ENCODE results near the gene CCDC97.

CCDC97 gene

DNA sequence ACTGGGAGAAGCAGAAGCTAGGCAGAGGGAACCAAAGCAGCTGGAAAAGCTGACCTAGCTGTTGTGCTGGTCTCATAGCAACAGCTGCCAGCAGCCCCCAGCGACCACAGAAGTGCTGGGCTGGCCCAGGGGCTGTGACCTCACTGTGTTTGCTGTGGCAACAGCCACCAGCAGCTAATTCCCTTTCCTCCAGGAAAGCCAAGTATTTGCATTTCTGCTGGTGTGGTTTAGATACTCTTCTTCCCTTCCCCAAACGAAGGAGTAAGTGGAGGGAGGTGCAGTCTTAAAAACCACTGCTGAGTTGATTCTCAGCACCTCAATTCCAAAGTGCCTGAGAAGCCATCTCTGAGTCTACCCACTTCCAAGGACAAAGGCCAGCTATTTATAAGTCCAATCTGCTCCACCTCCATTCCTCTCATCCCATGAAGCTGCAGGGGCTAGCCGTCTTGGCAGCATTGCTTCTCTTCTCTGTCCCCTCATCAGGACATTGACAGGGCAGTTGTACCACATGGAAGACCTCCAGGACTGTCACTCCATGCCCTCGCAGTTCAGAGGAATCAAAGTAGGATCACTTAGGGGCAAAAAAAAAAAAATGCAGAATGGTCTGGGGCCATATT is 11.5 kb upstream of the CCDC97 start:
- no peak for DNase-seq (ENCODE audit: low spot score)

DNA sequence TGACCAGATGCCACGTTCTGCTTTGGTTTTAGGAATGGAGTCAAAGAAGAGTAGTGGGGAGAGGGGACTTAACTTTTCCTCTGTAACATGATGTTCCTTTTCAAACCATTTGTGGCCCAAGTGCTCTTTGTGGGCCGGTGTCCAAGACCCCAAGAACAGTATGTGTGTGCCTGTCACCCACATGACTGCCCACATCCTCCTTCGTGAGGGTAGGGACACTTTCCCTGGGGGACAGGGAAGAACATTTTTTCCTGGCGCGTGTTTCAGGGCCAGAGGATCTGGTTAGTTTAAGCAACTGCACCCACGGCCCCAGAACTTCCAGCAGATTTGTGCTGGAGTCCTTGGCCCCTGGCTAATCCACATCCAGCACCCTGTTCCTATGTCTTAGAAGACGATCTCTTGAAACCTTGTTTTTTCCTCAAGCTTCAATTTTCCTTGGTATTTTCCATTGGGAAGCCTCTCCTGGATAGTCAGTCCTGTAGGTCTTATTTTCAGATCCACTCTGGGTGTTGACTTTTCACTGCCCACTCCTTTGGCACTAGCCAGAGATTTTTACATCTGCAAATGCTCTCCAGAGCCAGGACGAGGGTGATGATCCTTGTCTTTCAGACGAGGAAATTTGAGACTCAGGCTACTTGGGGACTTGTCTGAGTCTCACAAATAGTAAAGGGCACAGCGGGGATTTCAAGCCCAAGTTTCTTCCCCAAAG is 10.8 kb upstream of the CCDC97 start:
- DNase-seq (ENCODE audit: low spot score) (no peak), FAIRE-seq (no peak)

More for the DNA sequence above, 11.5 kb upstream of the CCDC97 start:
- no peak for FAIRE-seq

DNA sequence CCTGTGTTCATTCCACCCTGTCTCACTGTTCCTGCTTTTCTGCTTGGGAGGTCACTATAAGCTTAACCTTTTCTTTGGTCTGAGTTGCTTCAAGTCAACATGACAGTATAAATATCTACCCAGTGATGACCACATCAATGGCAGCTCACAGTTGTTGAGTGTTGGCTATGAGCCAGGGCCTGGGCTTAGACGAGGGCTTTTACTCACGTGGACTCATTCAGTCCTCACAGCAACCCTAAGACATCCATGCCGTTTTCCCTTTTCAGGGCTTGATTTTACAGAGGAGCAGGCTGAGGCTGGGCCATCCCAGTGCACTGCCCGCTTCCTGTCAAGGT is 10.2 kb upstream of the CCDC97 start:
- DNase-seq (ENCODE audit: low spot score) (no peak), FAIRE-seq (no peak)

DNA sequence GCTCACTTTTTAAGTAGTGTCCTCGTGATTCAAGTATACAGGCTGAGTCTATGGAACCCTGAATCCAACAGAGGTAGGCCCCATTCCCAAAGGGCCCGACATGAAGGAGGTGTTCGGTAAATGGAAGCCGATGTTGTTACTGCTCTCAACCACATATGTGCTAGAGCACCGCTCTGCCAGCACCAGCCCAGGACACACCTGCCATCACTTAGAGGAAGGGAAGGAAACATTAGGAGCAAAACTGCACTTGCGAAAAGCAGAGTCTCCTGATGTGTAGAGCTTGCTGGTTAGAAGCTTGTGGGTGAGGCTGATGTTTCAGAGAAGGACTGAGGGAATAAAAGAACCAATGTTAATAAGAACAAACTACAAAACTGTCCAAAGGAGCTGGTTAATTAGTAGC is 9.4 kb upstream of the CCDC97 start:
- FAIRE-seq (no peak), DNase-seq (ENCODE audit: low spot score) (no peak)

DNA sequence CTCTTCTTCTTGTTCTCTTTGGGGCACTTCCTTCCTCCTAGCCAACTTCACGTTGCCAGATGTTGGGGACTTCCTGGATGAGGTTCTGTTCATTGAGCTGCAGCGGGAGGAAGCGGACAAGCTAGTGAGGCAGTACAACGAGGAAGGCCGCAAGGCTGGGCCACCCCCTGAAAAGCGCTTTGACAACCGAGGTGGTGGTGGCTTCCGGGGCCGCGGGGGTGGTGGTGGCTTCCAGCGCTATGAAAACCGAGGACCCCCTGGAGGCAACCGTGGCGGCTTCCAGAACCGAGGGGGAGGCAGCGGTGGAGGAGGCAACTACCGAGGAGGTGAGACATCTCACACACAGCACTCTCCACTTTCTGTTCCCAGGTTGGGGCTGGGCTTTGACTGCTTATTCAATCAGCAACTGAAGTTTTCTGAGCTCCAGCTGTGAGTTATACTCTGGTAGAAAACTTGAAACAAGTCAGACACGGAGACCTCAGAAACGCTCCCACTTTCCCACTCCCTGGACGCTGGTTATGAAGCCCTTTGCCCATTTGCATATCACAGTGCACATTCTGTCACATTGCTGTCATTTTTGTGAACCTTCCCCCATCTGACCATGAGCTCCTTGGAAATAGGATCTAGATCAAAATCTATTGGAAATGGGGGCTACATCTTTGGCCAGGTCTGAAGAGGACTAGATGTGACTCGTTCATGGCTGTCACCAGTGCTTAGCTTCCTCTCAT is 7.2 kb upstream of the CCDC97 start:
- FAIRE-seq (no peak), DNase-seq (ENCODE audit: low spot score) (no peak)

DNA sequence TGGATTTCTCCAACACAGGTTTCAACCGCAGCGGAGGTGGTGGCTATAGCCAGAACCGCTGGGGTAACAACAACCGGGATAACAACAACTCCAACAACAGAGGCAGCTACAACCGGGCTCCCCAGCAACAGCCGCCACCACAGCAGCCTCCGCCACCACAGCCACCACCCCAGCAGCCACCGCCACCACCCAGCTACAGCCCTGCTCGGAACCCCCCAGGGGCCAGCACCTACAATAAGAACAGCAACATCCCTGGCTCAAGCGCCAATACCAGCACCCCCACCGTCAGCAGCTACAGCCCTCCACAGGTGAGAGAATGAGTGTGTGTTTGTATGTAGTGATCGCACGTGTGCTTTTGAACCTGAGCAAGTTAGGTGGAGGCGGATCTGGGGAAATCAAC is 6.0 kb upstream of the CCDC97 start:
- no peak for DNase-seq (ENCODE audit: low spot score)
- no peak for FAIRE-seq

DNA sequence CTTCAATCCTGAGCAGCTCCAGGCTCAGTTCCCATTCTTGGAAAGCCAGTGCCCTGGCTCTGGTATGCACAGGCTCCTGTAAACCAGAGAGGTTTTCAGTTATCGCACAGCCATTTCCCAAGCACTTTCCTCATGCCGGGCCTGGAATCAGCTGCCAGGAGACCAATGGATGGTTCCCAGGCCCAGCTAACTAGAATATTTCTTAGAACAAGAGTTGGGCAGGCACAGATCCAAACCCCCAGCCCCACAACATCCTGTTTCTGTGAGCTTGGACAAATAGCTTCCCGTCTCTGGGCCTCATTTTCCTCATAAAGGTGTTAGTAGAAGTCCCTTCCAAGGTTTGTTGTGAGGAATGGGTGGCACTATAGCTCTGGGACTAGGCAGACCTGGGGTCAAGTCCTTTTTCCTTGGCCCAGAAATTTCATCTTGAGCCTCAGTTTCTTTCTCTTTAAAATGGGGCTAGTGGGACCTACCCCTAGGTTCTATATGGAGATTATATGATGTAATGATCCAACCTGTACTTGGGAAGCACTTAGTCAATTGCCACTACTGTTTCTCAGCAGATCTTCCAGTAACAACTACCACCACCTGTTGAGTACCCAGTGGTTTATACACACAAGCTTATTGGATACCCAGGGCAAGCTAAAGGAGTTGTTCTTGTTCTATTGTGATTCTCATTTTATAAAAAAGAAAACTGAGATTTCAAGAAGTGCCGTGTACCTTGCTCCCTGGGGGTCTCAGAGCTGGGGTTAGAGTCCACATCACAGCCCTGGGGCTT is 5.1 kb upstream of the CCDC97 start:
- FAIRE-seq (no peak), DNase-seq (ENCODE audit: low spot score) (no peak)

DNA sequence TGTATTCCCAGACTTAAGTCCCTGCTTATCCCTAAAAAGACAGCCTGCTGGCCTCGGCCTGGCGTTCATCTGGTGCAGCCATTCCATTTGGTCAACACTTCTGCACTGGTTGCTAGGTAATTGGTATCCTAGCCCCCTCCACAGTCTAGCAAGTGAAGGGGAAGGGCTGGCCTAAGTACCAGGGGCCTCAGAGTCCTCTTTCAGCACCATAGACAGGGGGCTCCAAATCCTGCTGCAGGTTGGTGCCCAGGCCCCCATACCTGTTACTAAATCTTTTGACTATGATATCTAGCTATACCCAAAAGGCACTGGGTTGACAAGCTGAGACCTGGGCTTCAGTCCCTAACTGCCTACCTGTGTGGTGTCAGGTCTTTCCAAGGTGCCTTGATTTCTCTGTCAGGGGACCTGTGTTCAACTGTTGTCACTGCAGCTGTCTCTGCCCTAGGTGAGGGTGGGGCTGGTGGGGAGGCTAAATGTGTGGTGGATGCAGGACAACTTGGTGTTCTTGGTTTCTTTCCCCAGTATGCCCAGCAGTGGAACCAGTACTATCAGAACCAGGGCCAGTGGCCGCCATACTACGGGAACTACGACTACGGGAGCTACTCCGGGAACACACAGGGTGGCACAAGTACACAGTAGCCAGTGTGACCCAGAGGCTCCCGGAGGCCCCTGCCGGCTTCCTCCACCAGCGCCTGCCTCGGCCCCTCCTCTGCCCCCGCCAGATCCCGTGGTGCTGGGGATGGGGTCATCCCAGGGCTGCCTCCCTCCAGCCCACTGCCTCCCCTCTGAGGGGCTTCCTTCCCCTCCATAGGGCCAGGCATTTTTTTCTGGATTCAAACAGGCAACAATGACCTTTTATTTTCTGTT is 3.8 kb upstream of the CCDC97 start:
- DNase-seq (ENCODE audit: low spot score): no peak
- FAIRE-seq: no peak

DNA sequence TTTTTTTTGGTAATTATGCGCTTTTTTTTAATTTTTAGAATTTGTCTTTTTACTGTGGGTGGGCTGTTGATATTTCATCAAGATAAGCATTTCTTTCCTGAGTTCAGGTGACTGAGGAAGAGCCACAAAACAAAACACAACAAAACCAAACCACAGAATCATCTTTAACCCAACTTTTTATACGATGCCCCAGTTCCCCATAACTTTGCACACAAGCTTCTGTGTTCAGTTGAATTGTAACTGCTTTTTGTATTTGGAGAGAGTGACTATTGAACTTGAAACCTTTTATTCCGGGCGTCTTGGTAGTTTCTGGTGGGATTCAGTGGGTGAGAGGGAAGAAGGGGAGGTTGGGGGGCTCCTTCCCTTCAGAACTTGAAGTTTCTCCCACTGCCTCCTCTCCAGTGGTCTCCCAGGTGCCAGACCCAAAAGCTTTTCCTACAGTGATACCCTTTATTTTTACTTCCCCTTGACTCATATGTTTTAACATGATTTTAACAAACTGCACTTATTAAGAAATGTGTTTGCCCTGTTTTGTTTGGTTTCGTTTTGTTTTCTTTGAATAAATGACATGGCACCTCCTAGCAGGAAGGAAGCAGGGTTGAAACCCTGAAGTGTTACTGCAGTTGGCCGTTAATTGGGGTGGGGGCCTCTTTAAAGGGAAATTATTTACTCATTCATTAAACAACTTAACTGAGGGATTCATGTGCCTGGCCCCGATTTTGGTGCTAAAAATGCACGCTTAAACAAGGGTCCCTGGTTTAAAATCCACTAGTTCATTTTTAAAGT is 2.7 kb upstream of the CCDC97 start:
- DNase-seq (ENCODE audit: low spot score): no peak
- no peak for FAIRE-seq

DNA sequence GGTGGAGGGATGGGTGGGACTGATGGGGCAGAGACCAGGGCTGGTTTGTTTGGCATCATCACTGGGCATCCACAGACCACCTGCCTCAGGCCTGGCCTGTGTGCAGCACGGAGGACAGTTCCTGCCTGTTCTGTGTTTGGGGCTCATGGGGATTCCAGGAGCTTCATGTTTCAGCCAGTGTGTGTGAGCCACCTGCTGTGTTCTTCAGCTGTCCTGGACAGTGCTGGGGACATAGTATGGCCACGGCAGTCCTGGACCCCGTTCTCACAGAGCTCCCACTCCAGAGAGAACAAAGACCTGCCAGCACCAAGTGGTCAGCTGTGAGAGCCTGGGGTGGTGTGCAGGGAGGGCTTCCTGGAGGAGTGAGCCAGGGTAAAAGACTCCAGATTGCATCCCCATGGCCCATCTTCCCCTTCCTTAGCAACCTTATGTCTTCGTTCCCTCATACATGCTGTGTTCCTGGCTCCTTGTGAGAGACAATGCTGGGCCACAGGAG is 2.0 kb upstream of the CCDC97 start:
- FAIRE-seq: no peak
- no peak for DNase-seq (ENCODE audit: low spot score)

DNA sequence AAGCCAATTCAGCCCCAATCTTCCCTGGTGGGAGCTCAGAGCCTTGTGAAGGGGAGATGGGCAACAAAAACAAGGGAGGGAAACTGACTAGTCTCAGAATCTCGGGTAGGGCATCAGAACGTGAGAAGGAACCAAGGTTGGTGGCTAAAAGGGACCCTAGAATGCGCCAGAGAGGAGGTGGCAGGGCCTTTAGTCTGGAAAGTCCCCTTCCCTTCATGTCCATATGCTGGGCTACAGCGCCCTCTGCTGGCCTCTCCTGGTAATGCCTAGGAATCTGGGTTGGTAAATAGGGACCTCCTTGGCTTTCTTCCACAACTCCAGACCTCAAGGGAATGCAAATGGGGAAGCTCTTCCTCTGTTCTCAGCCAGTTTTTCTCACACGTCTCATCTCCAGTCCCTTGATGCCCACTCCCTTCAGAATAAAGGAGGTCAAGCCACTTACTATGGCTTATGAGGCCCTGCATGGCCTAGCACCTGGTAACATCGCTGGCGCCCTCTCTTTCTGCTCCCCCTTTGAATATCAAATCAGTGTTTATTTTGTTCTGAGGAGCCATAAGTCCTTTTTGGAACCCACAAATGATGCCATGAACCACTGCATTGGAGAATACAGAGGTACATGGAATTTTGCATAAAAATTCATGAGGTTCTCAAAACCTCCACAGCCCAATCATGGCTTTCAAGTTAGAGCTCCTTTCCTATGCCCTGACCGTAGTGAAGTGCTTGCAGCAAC is 1.4 kb upstream of the CCDC97 start:
- no peak for FAIRE-seq
- peak; percentile 75 for DNase-seq (ENCODE audit: low spot score)

DNA sequence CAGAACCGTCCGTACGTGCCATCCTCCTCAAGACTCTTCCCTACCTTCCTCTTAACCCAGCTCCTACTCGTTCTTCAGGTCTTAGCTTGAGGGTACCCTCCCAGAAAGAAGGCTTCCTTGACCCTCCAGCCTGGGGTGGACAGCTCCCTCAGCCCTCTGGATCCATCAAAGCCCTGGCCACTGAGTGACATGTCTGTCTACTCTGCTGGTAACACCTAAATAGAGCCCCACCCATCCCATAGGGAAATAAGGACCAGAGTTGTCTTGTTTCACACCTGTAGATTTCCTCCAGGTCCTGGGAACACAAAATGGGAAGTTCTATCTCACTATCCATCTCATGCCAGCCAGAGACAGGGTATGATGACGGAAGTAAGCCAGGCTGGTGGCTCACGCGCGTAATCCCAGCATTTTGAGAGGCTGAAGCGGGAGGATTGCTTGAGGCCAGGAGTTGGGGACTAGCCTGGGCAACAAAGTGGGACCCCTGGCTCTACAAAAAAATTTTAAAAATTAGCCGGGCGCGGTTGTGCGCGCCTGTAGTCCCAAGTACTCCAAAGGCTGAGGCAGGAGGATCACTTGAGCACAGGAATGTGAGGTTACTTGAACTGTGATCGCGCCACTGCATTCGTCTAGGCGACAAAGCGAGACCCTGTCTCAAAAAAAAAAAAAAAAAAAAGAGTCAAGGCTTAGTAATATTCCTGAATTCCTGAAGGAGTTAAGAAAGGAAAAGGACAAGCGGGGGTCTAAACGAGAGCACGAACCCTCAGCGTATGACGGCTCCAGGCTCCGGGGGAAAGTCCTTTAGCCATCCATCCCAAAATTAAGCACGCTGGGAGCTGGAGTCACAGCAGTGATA is 566 bp upstream of the CCDC97 start:
- DNase-seq (ENCODE audit: low spot score) (no peak), FAIRE-seq (no peak)

DNA sequence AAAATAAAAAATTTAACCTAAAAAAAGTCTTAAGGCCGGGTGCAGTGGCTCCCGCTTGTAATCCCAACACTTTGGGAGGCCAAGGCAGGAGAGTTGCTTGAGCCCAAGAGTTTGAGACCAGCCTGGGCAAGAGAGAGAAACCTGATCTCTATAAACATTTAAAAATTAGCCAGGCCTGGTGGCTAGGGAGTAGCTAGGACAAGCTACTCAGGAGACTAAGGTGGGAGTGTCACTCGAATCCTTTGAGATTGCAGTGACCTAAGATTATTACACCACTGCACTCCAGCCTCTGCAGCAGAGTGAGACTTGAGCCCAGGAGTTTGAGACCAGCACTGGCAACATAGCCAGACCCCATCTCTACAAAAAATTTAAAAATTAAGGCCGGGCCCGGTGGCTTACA is 1.1 kb downstream of the CCDC97 start:
- FAIRE-seq (no peak), DNase-seq (ENCODE audit: low spot score) (no peak)

DNA sequence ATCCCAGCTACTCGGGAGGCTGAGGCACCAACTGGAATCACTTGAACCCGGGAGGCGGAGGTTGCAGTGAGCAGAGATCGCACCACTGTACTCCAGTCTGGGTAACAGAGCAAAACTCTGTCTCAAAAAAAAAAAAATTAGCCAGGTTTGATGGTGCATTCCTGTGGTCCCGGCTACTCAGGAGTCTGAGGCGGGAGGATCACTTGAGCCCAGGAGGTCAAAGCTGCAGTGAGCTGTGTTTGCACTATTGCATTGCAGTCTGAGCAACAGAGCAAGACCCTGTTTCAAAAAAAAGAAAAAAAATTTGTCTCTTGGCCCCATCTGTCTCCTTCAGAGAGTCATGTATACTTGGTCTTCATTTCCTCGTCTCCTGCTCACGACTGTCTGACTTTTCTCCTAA is 1.6 kb downstream of the CCDC97 start:
- DNase-seq (ENCODE audit: low spot score): no peak
- no peak for FAIRE-seq

DNA sequence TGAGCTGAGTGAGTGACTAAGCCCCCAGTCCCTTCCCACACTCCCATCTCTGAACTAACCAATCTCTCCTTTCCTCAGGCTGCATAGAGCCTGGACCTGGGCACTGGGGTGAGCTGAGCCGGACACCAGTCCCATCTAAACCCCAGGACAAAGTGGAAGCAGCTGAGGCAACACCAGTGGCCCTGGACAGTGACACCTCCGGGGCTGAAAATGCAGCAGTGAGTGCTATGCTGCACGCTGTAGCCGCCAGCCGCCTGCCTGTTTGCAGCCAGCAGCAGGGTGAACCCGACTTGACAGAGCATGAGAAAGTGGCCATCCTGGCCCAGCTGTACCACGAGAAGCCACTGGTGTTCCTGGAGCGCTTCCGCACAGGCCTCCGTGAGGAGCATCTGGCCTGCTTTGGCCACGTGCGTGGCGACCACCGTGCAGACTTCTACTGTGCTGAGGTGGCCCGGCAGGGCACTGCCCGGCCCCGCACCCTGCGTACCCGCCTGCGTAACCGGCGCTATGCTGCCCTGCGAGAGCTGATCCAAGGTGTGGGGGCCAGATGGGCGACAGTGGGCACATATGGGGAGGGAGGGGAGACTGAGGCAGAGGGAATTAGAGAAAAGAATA is 6.4 kb downstream of the CCDC97 start:
- DNase-seq (ENCODE audit: low spot score): no peak
- no peak for FAIRE-seq

DNA sequence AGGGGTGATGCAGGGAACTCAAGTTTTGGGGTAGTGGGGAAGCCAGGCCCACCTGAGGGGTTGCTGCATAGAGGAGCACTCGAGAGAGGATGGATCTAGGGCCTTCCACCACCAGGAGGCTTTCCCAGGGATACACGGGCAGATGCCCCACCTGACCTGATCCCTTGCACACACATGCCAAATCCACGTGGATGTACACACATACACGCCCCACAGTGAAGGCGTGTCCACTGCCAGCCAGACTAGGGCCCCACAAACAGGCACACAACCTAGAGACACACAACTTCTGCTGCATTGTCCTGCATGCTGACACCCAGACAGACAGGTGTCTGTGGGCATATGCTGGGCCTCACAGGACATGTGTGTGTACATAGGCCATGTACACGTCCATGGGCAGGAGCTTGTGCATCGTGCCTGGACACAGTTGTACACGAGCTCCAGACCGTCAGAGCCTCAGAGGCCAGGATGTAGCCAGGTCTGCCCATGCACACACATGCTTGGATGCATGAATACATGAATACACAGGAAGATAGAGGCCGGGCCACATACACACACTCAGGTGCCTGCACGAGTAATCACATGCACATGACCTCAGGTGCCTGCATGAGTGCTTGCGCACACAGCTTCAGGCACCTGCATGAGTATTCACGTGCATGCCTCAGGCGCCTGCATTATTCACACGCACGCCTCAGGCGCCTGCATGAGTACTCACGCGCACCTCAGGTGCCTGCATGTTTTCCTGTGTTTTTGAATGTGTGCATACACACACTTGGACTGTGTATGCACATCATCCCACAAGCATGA is 8.9 kb downstream of the CCDC97 start:
- FAIRE-seq: peak; percentile 53
- DNase-seq (ENCODE audit: low spot score): no peak

DNA sequence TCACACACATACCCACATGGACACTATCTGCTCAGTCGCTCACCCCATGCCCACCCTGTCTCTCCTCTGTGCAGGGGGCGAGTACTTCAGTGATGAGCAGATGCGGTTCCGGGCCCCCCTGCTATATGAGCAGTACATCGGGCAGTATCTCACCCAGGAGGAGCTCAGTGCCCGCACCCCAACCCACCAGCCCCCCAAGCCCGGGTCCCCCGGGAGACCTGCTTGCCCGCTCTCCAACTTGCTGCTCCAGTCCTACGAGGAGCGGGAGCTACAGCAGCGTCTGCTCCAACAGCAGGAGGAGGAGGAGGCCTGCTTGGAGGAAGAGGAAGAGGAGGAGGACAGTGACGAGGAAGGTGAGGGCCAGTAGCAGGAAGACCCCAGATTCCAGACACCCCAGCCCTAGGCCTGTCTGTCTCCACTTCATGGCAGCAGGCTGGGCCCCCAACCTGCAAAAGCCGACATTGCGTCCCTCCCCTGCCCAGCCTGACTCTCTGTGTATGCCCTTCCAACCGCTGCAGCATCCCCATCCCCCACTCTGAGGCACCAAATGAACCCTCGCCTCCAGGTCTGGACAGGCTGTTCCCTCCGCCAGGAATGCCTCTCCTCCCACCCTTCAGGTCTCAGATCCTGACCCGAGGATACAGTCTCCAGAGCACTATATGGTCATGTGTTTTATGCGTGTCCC is 9.7 kb downstream of the CCDC97 start:
- FAIRE-seq: no peak
- DNase-seq (ENCODE audit: low spot score): no peak
